Measurements from ENCODE around the gene BFSP1. TPM values are rescaled to one million over a fixed set of nuclear protein-coding genes. Genes with fewer than 3 reads are reported as not detected.
A peak's percentile ranks its signal among the peaks of the same experiment; 100 is the strongest.

The BFSP1 gene
- total and polyA plus RNA-seq, 7 donors: 0.51 to 3.6 (median 1.2) TPM; not detected in 1

DNA sequence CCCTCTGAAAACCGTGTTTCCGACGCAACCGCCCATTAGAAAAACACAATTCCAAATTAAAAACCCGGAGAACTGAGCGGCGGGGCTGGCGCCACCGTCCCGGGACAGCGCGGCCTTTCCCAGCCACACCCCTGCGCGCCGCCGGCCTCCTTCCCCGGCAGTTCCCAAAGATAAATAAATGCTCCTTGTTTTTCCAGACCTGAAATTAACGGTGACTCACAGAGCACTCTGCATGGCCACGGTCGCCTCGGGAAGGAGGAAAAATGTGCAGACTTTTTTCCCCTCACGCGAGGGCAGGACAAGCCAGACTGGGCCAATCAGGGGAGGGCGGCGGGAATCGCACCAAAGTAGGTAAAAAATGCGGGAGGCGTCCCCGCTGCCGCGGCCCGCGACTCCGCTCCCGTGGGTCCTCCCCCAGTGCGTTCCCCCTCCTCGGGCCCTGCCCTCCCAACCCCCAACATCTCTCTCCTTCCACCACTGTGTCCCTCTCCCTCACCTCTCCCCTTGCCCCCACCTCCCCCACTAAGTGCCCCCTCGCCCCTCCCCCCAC lies 37.9 kb upstream of the BFSP1 start:
- peak; percentile 98 for DNase-seq
- peaks cover 3 to 52% (median 46%) of the 10 kb centered on the region in 4 donors for H3K4me1 ChIP-seq
- intact Hi-C loops (cut with DNase I): no loop called here
- no peaks in the 10 kb centered on the region for H3K9me3 ChIP-seq
- peak overlapping the region; percentile 80 to 100 (median 97) for H3K4me3 ChIP-seq
- no peaks in the 10 kb centered on the region for H3K27me3 ChIP-seq
- H3K27ac ChIP-seq: peak overlapping the region; percentile 99 to 100 (median 100)
- H3K36me3 ChIP-seq: peaks cover 0 to 12% (median 0%) of the 10 kb centered on the region in 4 donors
- TF ChIP-seq POLR2AphosphoS5 (IDR thresholded peaks at IDR 0.05): peak; percentile 92 to 97 (median 94)
- TF ChIP-seq, protein P1, sequence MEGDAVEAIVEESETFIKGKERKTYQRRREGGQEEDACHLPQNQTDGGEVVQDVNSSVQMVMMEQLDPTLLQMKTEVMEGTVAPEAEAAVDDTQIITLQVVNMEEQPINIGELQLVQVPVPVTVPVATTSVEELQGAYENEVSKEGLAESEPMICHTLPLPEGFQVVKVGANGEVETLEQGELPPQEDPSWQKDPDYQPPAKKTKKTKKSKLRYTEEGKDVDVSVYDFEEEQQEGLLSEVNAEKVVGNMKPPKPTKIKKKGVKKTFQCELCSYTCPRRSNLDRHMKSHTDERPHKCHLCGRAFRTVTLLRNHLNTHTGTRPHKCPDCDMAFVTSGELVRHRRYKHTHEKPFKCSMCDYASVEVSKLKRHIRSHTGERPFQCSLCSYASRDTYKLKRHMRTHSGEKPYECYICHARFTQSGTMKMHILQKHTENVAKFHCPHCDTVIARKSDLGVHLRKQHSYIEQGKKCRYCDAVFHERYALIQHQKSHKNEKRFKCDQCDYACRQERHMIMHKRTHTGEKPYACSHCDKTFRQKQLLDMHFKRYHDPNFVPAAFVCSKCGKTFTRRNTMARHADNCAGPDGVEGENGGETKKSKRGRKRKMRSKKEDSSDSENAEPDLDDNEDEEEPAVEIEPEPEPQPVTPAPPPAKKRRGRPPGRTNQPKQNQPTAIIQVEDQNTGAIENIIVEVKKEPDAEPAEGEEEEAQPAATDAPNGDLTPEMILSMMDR (IDR thresholded peaks at IDR 0.05): no peak
- peak; percentile 85 to 92 for TF ChIP-seq POLR2A (IDR thresholded peaks at IDR 0.05)
- TF ChIP-seq EP300 (IDR thresholded peaks at IDR 0.05): peak; percentile 44 to 96 (median 69)
- 1 to 2% methylated on average over 38 of the region's 38 CpGs for WGBS, 2 donors

DNA sequence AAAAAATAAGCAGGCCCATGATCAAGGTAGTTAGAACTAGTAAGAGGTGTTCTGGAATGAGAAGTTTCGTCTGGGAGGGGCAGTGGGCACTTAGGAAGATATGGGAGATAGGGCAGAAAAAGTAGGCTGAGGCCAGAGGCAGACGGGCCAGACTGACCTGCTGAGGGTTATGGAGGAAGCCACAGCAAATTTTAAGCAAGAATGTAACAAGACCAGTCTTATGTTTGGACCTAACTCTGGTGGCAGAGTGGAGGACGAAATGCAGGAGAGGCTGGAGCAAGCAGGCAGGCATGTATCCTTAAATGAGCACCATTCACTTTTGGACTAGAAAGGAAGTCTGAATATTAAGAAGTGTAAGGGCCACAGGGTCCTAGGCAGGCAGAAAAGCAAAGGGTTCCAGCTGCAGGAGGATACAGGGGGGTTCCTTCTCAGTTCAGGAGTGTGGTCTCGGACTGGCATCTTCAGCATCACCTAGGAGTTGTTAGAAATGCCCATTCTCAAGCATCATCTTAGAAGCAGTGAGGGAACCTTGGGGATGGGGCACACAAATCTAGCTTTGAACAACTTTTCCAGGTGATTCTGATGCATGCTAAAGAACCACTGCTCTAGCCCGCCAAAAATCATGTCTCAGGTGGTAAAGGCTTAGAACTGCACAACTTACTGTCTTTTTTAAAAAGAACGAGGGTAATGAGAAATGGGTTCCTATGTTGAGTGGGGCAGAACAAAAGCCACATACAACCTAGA lies 37.0 kb upstream of the BFSP1 start:
- WGBS, 2 donors: 60 to 76% methylated on average over 6 of the region's 6 CpGs
- intact Hi-C loops (cut with DNase I): no loop called here

DNA sequence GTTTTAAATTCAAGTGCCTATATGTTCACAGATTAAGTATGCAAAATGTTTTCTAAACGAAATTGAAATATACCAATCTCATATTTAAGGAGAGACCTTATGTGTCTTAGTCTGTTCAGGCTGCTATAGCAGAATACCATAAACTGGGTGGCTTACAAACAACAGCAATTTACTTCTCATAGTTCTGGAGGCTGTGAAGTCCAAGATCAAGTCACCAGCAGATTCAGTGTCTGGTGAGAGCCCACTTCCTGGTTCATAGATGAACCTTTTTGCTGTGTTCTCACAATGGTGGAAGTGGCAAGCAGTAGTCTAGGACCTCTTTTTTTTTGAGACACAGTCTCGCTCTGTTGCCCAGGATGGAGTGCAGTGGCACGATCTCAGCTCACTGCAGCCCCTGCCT lies 35.2 kb upstream of the BFSP1 start:
- intact Hi-C loops (cut with DNase I): no loop called here
- WGBS, 2 donors: 91% methylated on average over 3 of the region's 3 CpGs
- Histone ChIP-seq H3K4me1 (peaks cover 0 to 56% (median 52%) of the 10 kb centered on the region in 4 donors), H3K4me3 (no peak overlapping the region), H3K27me3 (no peaks in the 10 kb centered on the region), H3K27ac (peak overlapping the region; percentile 99 to 100 (median 100)), H3K36me3 (no peaks in the 10 kb centered on the region), H3K9me3 (no peaks in the 10 kb centered on the region)
- DNase-seq: no peak
- TF ChIP-seq, protein P1 (IDR thresholded peaks at IDR 0.05): no peak
- TF ChIP-seq POLR2AphosphoS5 (IDR thresholded peaks at IDR 0.05) (no peak), EP300 (IDR thresholded peaks at IDR 0.05) (no peak), POLR2A (IDR thresholded peaks at IDR 0.05) (no peak)

More for the DNA sequence above, 37.0 kb upstream of the BFSP1 start:
- Histone ChIP-seq H3K9me3 (no peaks in the 10 kb centered on the region), H3K4me3 (peak overlapping the region; percentile 80 to 100 (median 97)), H3K4me1 (peaks cover 2 to 47% (median 41%) of the 10 kb centered on the region in 4 donors), H3K36me3 (peaks cover 0 to 9% (median 0%) of the 10 kb centered on the region in 4 donors), H3K27ac (peak overlapping the region; percentile 99 to 100 (median 100)), H3K27me3 (no peaks in the 10 kb centered on the region)
- no peak for DNase-seq
- TF ChIP-seq, protein P1 (IDR thresholded peaks at IDR 0.05): no peak
- TF ChIP-seq POLR2AphosphoS5 (IDR thresholded peaks at IDR 0.05) (no peak), EP300 (IDR thresholded peaks at IDR 0.05) (no peak), POLR2A (IDR thresholded peaks at IDR 0.05) (no peak)

DNA sequence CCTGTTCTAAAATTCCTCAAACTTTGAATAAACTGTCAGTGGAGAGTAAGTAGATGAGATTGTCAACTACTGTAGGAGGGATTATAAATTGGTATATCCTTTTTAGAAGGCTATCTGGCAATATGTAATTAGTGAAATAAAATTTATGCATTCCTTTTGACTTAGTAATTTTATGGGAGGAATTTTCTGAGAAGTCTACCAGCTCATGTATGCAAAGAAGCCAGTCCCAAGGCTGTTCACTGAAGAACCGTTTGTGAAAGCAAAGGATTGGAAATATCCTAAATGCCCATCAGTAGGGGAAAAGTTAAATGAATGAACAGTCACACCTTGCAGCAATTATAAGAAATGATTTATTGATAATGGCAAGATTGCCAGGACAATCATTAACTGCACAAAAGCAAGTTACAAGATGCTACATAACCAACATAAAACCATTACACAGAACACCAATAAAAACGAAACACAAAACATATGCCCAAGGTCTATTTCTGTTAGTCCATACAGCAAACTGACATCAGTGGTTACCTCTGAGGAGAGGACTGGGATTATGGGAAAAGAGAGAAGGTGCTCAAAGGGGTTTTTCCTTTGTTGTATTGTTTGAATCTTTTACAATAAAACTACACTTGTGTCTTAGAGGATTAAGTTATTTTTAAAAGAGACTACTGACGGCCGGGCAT lies 34.1 kb upstream of the BFSP1 start:
- peaks cover 0 to 66% (median 52%) of the 10 kb centered on the region in 4 donors for H3K4me1 ChIP-seq
- 24 to 57% methylated on average over 4 of the region's 4 CpGs for WGBS, 2 donors

More for the DNA sequence above, 34.1 kb upstream of the BFSP1 start:
- intact Hi-C loops (cut with DNase I): no loop called here
- DNase-seq: no peak
- Histone ChIP-seq H3K27me3 (no peaks in the 10 kb centered on the region), H3K9me3 (no peaks in the 10 kb centered on the region), H3K36me3 (no peaks in the 10 kb centered on the region), H3K4me3 (no peak overlapping the region), H3K27ac (peak overlapping the region; percentile 99 to 100 (median 100))
- TF ChIP-seq EP300 (IDR thresholded peaks at IDR 0.05) (no peak), POLR2AphosphoS5 (IDR thresholded peaks at IDR 0.05) (peak in 1 of 4 donors; percentile 19)
- TF ChIP-seq, protein P1 (IDR thresholded peaks at IDR 0.05): no peak

All from sigmoid colon (tissue), 7 donors.